HepG2 (cell line): Measurements from ENCODE around the gene DOCK9.

Experiments
- POLR2AphosphoS5 ChIP-seq: IDR thresholded peaks from 2 replicates; pipeline ENCODE4 v1.6.1; 2012; ENCODE audit warnings: low read depth, low read length
- SRF ChIP-seq: IDR thresholded peaks from 2 replicates; pipeline ENCODE4 v1.6.1; 2011; ENCODE audit warnings: mild to moderate bottlenecking, low read depth, low read length, moderate library complexity
- TAF1 ChIP-seq: sonication (generic); formaldehyde crosslinking; IDR thresholded peaks from 2 replicates; pipeline ENCODE4 v1.4.0; 2020; ENCODE audit warnings: missing genetic modification reagents
- TOE1 ChIP-seq: sonication (generic); formaldehyde crosslinking; IDR thresholded peaks from 2 replicates; pipeline ENCODE4 v1.4.0; 2020; ENCODE audit warnings: mild to moderate bottlenecking, missing genetic modification reagents
- ZNF460 ChIP-seq: sonication (generic); formaldehyde crosslinking; IDR thresholded peaks from 2 replicates; pipeline ENCODE4 v1.5.1; 2020; ENCODE audit warnings: missing genetic modification reagents, mild to moderate bottlenecking, borderline replicate concordance
- TF ChIP-seq, protein P1 (sequence below): sonication (generic); formaldehyde crosslinking; IDR thresholded peaks from 2 replicates; pipeline ENCODE4 v1.4.0; 2020; ENCODE audit warnings: missing genetic modification reagents, borderline replicate concordance
- TF ChIP-seq, protein P2 (sequence below): sonication (generic); formaldehyde crosslinking; IDR thresholded peaks from 2 replicates; pipeline ENCODE4 v1.4.0; 2020; ENCODE audit warnings: missing genetic modification reagents

DNA sequence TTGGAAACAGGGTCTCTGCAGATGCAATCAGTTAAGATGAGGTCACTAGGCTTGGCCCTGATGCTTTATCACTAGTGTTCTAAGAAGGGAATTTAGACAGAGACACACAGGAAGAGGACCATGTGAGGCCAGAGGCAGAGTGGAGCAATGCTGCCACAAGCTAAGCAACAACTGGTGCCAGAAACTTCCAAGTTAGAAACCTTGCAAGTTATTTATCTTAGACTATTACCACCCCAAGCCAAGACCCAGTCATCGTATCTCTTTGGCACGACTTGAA, 81.1 kb downstream of the DOCK9 start:
- TF ChIP-seq, protein P1, sequence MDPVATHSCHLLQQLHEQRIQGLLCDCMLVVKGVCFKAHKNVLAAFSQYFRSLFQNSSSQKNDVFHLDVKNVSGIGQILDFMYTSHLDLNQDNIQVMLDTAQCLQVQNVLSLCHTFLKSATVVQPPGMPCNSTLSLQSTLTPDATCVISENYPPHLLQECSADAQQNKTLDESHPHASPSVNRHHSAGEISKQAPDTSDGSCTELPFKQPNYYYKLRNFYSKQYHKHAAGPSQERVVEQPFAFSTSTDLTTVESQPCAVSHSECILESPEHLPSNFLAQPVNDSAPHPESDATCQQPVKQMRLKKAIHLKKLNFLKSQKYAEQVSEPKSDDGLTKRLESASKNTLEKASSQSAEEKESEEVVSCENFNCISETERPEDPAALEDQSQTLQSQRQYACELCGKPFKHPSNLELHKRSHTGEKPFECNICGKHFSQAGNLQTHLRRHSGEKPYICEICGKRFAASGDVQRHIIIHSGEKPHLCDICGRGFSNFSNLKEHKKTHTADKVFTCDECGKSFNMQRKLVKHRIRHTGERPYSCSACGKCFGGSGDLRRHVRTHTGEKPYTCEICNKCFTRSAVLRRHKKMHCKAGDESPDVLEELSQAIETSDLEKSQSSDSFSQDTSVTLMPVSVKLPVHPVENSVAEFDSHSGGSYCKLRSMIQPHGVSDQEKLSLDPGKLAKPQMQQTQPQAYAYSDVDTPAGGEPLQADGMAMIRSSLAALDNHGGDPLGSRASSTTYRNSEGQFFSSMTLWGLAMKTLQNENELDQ (CRISPR knock-in tag): no peak
- TF ChIP-seq, protein P2, sequence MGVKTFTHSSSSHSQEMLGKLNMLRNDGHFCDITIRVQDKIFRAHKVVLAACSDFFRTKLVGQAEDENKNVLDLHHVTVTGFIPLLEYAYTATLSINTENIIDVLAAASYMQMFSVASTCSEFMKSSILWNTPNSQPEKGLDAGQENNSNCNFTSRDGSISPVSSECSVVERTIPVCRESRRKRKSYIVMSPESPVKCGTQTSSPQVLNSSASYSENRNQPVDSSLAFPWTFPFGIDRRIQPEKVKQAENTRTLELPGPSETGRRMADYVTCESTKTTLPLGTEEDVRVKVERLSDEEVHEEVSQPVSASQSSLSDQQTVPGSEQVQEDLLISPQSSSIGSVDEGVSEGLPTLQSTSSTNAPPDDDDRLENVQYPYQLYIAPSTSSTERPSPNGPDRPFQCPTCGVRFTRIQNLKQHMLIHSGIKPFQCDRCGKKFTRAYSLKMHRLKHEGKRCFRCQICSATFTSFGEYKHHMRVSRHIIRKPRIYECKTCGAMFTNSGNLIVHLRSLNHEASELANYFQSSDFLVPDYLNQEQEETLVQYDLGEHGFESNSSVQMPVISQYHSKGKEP (CRISPR knock-in tag): no peak
- TF ChIP-seq TOE1 (no peak), ZNF460 (CRISPR knock-in tag) (no peak), POLR2AphosphoS5 (no peak), TAF1 (CRISPR knock-in tag) (no peak), SRF (no peak)
